GM23338 (cell line): ENCODE results near the gene HCK.

Experiments
- CREB1 ChIP-seq: fragments of 250-450 bp; sonication (Bioruptor Pico); IDR thresholded peaks from 2 replicates; pipeline ENCODE4 v1.5.0; 2020; ENCODE audit warnings: low read depth, mild to moderate bottlenecking, moderate library complexity
- CTCF ChIP-seq, 2 experiments: fragments of 200-600 bp in 1 of 2; sonication (generic) in 1 of 2; conservative IDR thresholded peaks; 2 replicates each; pipeline versions ENCODE4 v1.5.1 to v1.6.1; 2016 to 2017; ENCODE audit warnings: antibody characterized with exemption in 2 of 2, low read depth in 2 of 2, mild to moderate bottlenecking in 2 of 2, moderate library complexity in 1 of 2
- EZH2 ChIP-seq: fragments of 200-600 bp; sonication (generic); IDR thresholded peaks from one replicate; pipeline ENCODE4 v1.8.0; 2017; ENCODE audit warnings: antibody characterized with exemption, mild to moderate bottlenecking, low read depth; ENCODE audit not compliant: unreplicated experiment

- TF ChIP-seq CTCF (conservative IDR thresholded peaks at IDR 0.05; ENCODE audit: low read depth in 2 of 2) (no peak), EZH2 (no peak), CREB1 (no peak)
Observed at GRCh38 chr20:32142088-32142487, 90.0 kb downstream of the HCK start.
